Naive thymus-derived CD4-positive, alpha-beta T cell (primary cell): ENCODE measurements around the gene TRPV6. TPM values are rescaled to one million over a fixed set of nuclear protein-coding genes. Genes with fewer than 3 reads are reported as not detected.

Experiments
- ATAC-seq: fragments of 150-1000 bp; cut with Tn5 transposase; 2 replicates; pipeline ENCODE4 v1.10.0; 2021; ENCODE audit warnings: mild to moderate bottlenecking, moderate library complexity
- CTCF ChIA-PET: fragments of 350-600 bp; sonication (Branson Sonifier 250); formaldehyde crosslinking; loops from one replicate; lab custom pipeline; 2021; ENCODE audit warnings: antibody characterized with exemption; lab: Charles Lee
- POLR2A ChIA-PET: fragments of 350-600 bp; sonication (Branson Sonifier 250); formaldehyde crosslinking; loops from one replicate; lab custom pipeline; 2021; ENCODE audit warnings: antibody characterized with exemption, inconsistent platforms; lab: Charles Lee
- DNase-seq, 9 donors: peaks; one replicate each; pipeline versions ENCODE4 v3.0.0 to v3.0.0-alpha.2; 2020 to 2022; ENCODE audit warnings: mixed read lengths in 1 of 9
- H3K27ac ChIP-seq: one replicate; pipeline ENCODE4 v1.7.0; 2013; ENCODE audit warnings: mild to moderate bottlenecking, low read depth, low read length, moderate library complexity
- H3K27me3 ChIP-seq, 2 donors: one replicate each; pipeline ENCODE4 v1.7.0; 2013; ENCODE audit warnings: low read length in 2 of 2, mild to moderate bottlenecking in 2 of 2, moderate library complexity in 2 of 2; ENCODE audit not compliant: control insufficient read depth in 2 of 2, insufficient read depth in 2 of 2
- H3K36me3 ChIP-seq, 3 experiments: 1 replicate in 2 of 3; 2 replicates in 1 of 3; pipeline ENCODE4 v1.7.0; 2013; ENCODE audit warnings: low read length in 3 of 3, mild to moderate bottlenecking in 3 of 3, moderate library complexity in 1 of 3; ENCODE audit not compliant: insufficient read depth in 3 of 3, control insufficient read depth in 2 of 3
- H3K4me1 ChIP-seq, 2 donors: one replicate each; pipeline ENCODE4 v1.7.0; 2013; ENCODE audit warnings: low read length in 2 of 2, mild to moderate bottlenecking in 2 of 2, moderate library complexity in 1 of 2; ENCODE audit not compliant: control insufficient read depth in 2 of 2, insufficient read depth in 2 of 2
- H3K4me3 ChIP-seq: 2 replicates; pipeline ENCODE4 v1.7.0; 2013; ENCODE audit warnings: mild to moderate bottlenecking, low read length
- H3K9me3 ChIP-seq, 3 experiments: 1 replicate in 2 of 3; 2 replicates in 1 of 3; pipeline ENCODE4 v1.7.0; 2013; ENCODE audit warnings: low read length in 3 of 3; ENCODE audit not compliant: control insufficient read depth in 2 of 3
- H3K27ac Mint-ChIP-seq, 9 donors: one replicate each; pipeline ENCODE4 v1.8.0; 2020 to 2022; ENCODE audit warnings: mixed read lengths in 9 of 9, mild to moderate bottlenecking in 8 of 9, moderate library complexity in 5 of 9, inconsistent platforms in 2 of 9
- H3K27me3 Mint-ChIP-seq, 5 donors: one replicate each; pipeline ENCODE4 v1.8.0; 2021 to 2022; ENCODE audit warnings: mixed read lengths in 5 of 5, mild to moderate bottlenecking in 1 of 5
- H3K36me3 Mint-ChIP-seq, 5 donors: one replicate each; pipeline ENCODE4 v1.8.0; 2020 to 2022; ENCODE audit warnings: mixed read lengths in 5 of 5, mild to moderate bottlenecking in 3 of 5, inconsistent platforms in 1 of 5
- H3K4me1 Mint-ChIP-seq, 7 donors: one replicate each; pipeline ENCODE4 v1.8.0; 2020 to 2022; ENCODE audit warnings: mixed read lengths in 7 of 7, mild to moderate bottlenecking in 3 of 7, inconsistent platforms in 1 of 7
- H3K4me3 Mint-ChIP-seq, 10 donors: one replicate each; pipeline ENCODE4 v1.8.0; 2020 to 2022; ENCODE audit warnings: mild to moderate bottlenecking in 10 of 10, mixed read lengths in 10 of 10, moderate library complexity in 6 of 10, inconsistent platforms in 2 of 10
- H3K9me3 Mint-ChIP-seq, 11 donors: one replicate each; pipeline ENCODE4 v1.8.0; 2020 to 2022; ENCODE audit warnings: mixed read lengths in 11 of 11, mild to moderate bottlenecking in 4 of 11, inconsistent platforms in 1 of 11, moderate library complexity in 1 of 11
- intact Hi-C, 2 donors: fragments of 100-400 bp; cut with micrococcal nuclease; formaldehyde crosslinking; loops; one replicate each; pipeline ENCODE4 v1.15.1; 2023
- polyA plus RNA-seq, 2 donors: library from polyadenylated mRNA; unstranded; fragments of 300-500 nt; fragmentation: Illumina TruSeq; gene quantifications; one replicate each; pipeline ENCODE4 v1.2.3, GENCODE V29; 2021
- total RNA-seq, 6 experiments: library from RNA in 5 of 6; stranded (reverse) in 5 of 6; gene quantifications; 1 replicate in 5 of 6; 2 replicates in 1 of 6; pipeline ENCODE4 v1.2.3 and lab custom pipeline; 2021 to 2026

TRPV6 gene
- total and polyA plus RNA-seq, 7 experiments from 2014 or later = 0.05 TPM; not detected in 6

- Mint-ChIP-seq H3K36me3 (peaks cover 0 to 29% (median 9%) of the 10 kb centered on the region in 5 donors), H3K4me1 (peaks cover 0 to under 1% (median 0%) of the 10 kb centered on the region in 7 donors), H3K9me3 (no peaks in the 10 kb centered on the region), H3K27ac (no peak overlapping the region), H3K27me3 (peaks cover 0 to 5% (median 0%) of the 10 kb centered on the region in 5 donors), H3K4me3 (no peak overlapping the region)
- intact Hi-C loops = loop anchor here in 1 of 2 donors (2.0 kb wide), 1 partner anchor 17 kb away; the partner anchor contains the start of gene EPHB6
- Histone ChIP-seq H3K9me3 (no peaks in the 10 kb centered on the region), H3K27ac (no peak overlapping the region), H3K27me3 (no peaks in the 10 kb centered on the region), H3K36me3 (peaks cover 0 to 41% (median 0%) of the 10 kb centered on the region in 3 experiments), H3K4me1 (no peaks in the 10 kb centered on the region), H3K4me3 (no peak overlapping the region)
- ATAC-seq = no peak
- ChIA-PET POLR2A (interaction anchor here (1.0 kb wide), 1 partner anchor 12 kb away, joined by 3 read pairs; no protein-coding TSS in a partner anchor), CTCF (interaction anchor here (1.1 kb wide), 1 partner anchor 9 kb away, joined by 3 read pairs; no protein-coding TSS in a partner anchor)
- DNase-seq = no peak
These were observed 14.1 kb downstream of the TRPV6 start for GRCh38 chr7:142871260-142872105.

- H3K9me3 ChIP-seq = no peaks in the 10 kb centered on the region
- H3K27me3 ChIP-seq = no peaks in the 10 kb centered on the region
- Mint-ChIP-seq H3K27ac (no peak overlapping the region), H3K36me3 (peaks cover 0 to 29% (median 9%) of the 10 kb centered on the region in 5 donors), H3K27me3 (peaks cover 0 to 1% (median 0%) of the 10 kb centered on the region in 5 donors), H3K4me3 (no peak overlapping the region), H3K4me1 (peaks cover 0 to 4% (median 0%) of the 10 kb centered on the region in 7 donors), H3K9me3 (no peaks in the 10 kb centered on the region)
- intact Hi-C loops = no loop called here
- peaks cover 0 to 41% (median 0%) of the 10 kb centered on the region in 3 experiments for H3K36me3 ChIP-seq
- CTCF ChIA-PET = interaction anchor here (0.6 to 1.1 kb wide), 2 partner anchors 8 to 1948 kb away, joined by 3 to 5 read pairs; no protein-coding TSS in a partner anchor
- H3K4me3 ChIP-seq = no peak overlapping the region
- DNase-seq (no peak), ATAC-seq (no peak)
- POLR2A ChIA-PET = interaction anchor here (1.0 kb wide), 1 partner anchor 12 kb away, joined by 3 read pairs; no protein-coding TSS in a partner anchor
- no peak overlapping the region for H3K27ac ChIP-seq
- H3K4me1 ChIP-seq = no peaks in the 10 kb centered on the region
These were observed 14.8 kb downstream of the TRPV6 start for GRCh38 chr7:142870566-142871259.

- H3K36me3 Mint-ChIP-seq = peaks cover 0 to 29% (median 9%) of the 10 kb centered on the region in 5 donors
- CTCF ChIA-PET = no interaction called here
- H3K9me3 ChIP-seq = no peaks in the 10 kb centered on the region
- H3K4me1 ChIP-seq = no peaks in the 10 kb centered on the region
- no peak overlapping the region for H3K4me3 Mint-ChIP-seq
- ATAC-seq (no peak), DNase-seq (no peak)
- no peak overlapping the region for H3K27ac Mint-ChIP-seq
- no peak overlapping the region for H3K4me3 ChIP-seq
- intact Hi-C loops = no loop called here
- no peaks in the 10 kb centered on the region for H3K9me3 Mint-ChIP-seq
- H3K27me3 ChIP-seq = no peaks in the 10 kb centered on the region
- peaks cover 0 to 4% (median 0%) of the 10 kb centered on the region in 7 donors for H3K4me1 Mint-ChIP-seq
- no peaks in the 10 kb centered on the region for H3K27me3 Mint-ChIP-seq
- H3K27ac ChIP-seq = no peak overlapping the region
- peaks cover 0 to 41% (median 0%) of the 10 kb centered on the region in 3 experiments for H3K36me3 ChIP-seq
- POLR2A ChIA-PET = interaction anchor here (1.0 kb wide), 1 partner anchor 11 kb away, joined by 3 read pairs; no protein-coding TSS in a partner anchor
These were observed 15.4 kb downstream of the TRPV6 start for GRCh38 chr7:142870147-142870559.

GRCh38 chr7:142869434-142869833 is 16.1 kb downstream of the TRPV6 start:
- POLR2A ChIA-PET = interaction anchor here (0.7 kb wide), 1 partner anchor 51 kb away, joined by 7 read pairs; no protein-coding TSS in a partner anchor
- H3K36me3 Mint-ChIP-seq = peaks cover 0 to 34% (median 9%) of the 10 kb centered on the region in 5 donors

GRCh38 chr7:142868986-142869415 is 16.5 kb downstream of the TRPV6 start:
- CTCF ChIA-PET = interaction anchor here (1.1 to 1.2 kb wide), 2 partner anchors 17 to 334 kb away, joined by 3 to 4 read pairs; no protein-coding TSS in a partner anchor
- Histone ChIP-seq H3K27ac (no peak overlapping the region), H3K4me1 (no peaks in the 10 kb centered on the region), H3K36me3 (peaks cover 0 to 45% (median 0%) of the 10 kb centered on the region in 3 experiments), H3K4me3 (no peak overlapping the region), H3K27me3 (no peaks in the 10 kb centered on the region), H3K9me3 (no peaks in the 10 kb centered on the region)
- Mint-ChIP-seq H3K9me3 (no peaks in the 10 kb centered on the region), H3K36me3 (peaks cover 0 to 35% (median 9%) of the 10 kb centered on the region in 5 donors), H3K4me1 (peaks cover 0 to 7% (median 4%) of the 10 kb centered on the region in 7 donors), H3K27ac (peak overlapping the region in 2 of 9 donors; percentile 41 to 75), H3K27me3 (no peaks in the 10 kb centered on the region), H3K4me3 (no peak overlapping the region)
- ATAC-seq (no peak), DNase-seq (peak in 1 of 9 donors; percentile 18)
- intact Hi-C loops = no loop called here
- POLR2A ChIA-PET = interaction anchor here (0.7 to 1.2 kb wide), 3 partner anchors 20 to 70 kb away, joined by 3 to 7 read pairs (median 3); no protein-coding TSS in a partner anchor

More at GRCh38 chr7:142869434-142869833, 16.1 kb downstream of the TRPV6 start:
- no peaks in the 10 kb centered on the region for H3K9me3 Mint-ChIP-seq
- Histone ChIP-seq H3K4me1 (no peaks in the 10 kb centered on the region), H3K9me3 (no peaks in the 10 kb centered on the region), H3K27me3 (no peaks in the 10 kb centered on the region), H3K36me3 (peaks cover 0 to 41% (median 0%) of the 10 kb centered on the region in 3 experiments), H3K27ac (no peak overlapping the region), H3K4me3 (no peak overlapping the region)
- H3K27ac Mint-ChIP-seq = peak overlapping the region in 1 of 9 donors; percentile 41
- DNase-seq (no peak), ATAC-seq (no peak)
- CTCF ChIA-PET = interaction anchor here (1.1 to 1.2 kb wide), 2 partner anchors 18 to 335 kb away, joined by 3 to 4 read pairs; no protein-coding TSS in a partner anchor
- intact Hi-C loops = no loop called here
- no peak overlapping the region for H3K4me3 Mint-ChIP-seq
- no peaks in the 10 kb centered on the region for H3K27me3 Mint-ChIP-seq
- peaks cover 0 to 7% (median 4%) of the 10 kb centered on the region in 7 donors for H3K4me1 Mint-ChIP-seq
